ENCODE results near the gene ZSCAN2.
A peak's percentile ranks its signal among the peaks of the same experiment; 100 is the strongest.

Gene ZSCAN2

GRCh38 chr15:84656972-84657371 lies 56.2 kb downstream of the ZSCAN2 start:
- Histone ChIP-seq H3K9me3 (ENCODE audit: control insufficient read depth, low read length) (no peaks in the 10 kb centered on the region), H2AFZ (no peak overlapping the region), H3K4me2 (ENCODE audit: low read length) (no peak overlapping the region), H3K9ac (no peak overlapping the region), H3K27me3 (ENCODE audit: control insufficient read depth, insufficient read depth, low read length) (no peaks in the 10 kb centered on the region), H3K4me1 (peaks cover 6% of the 10 kb centered on the region), H3K4me3 (ENCODE audit: low read depth, low read length) (no peak overlapping the region), H3K27ac (no peak overlapping the region), H3K79me2 (peaks cover 4% of the 10 kb centered on the region), H3K36me3 (ENCODE audit: control insufficient read depth, insufficient read depth, low read length) (no peaks in the 10 kb centered on the region)
- no peak for TF ChIP-seq CTCF (IDR thresholded peaks at IDR 0.05)

GRCh38 chr15:84657748-84658079 lies 56.9 kb downstream of the ZSCAN2 start:
- H3K4me3 ChIP-seq (ENCODE audit: low read depth, low read length), result peak overlapping the region; percentile 40
- H3K4me1 ChIP-seq, result peaks cover 6% of the 10 kb centered on the region
- no peaks in the 10 kb centered on the region for H3K9me3 ChIP-seq (ENCODE audit: control insufficient read depth, low read length)
- peak overlapping the region; percentile 89 for H2AFZ ChIP-seq
- no peak overlapping the region for H3K27ac ChIP-seq
- TF ChIP-seq CTCF (IDR thresholded peaks at IDR 0.05), result no peak
- H3K36me3 ChIP-seq (ENCODE audit: control insufficient read depth, insufficient read depth, low read length), result no peaks in the 10 kb centered on the region
- peaks cover 4% of the 10 kb centered on the region for H3K79me2 ChIP-seq
- H3K9ac ChIP-seq, result no peak overlapping the region
- H3K27me3 ChIP-seq (ENCODE audit: control insufficient read depth, insufficient read depth, low read length), result no peaks in the 10 kb centered on the region
- peak overlapping the region; percentile 78 for H3K4me2 ChIP-seq (ENCODE audit: low read length)

- Histone ChIP-seq H3K4me1 (peaks cover 4% of the 10 kb centered on the region), H3K36me3 (ENCODE audit: control insufficient read depth, insufficient read depth, low read length) (no peaks in the 10 kb centered on the region), H3K79me2 (peaks cover 4% of the 10 kb centered on the region), H3K27ac (no peak within 1 kb of the TSS), H3K9me3 (ENCODE audit: control insufficient read depth, low read length) (no peaks in the 10 kb centered on the region), H3K27me3 (ENCODE audit: control insufficient read depth, insufficient read depth, low read length) (no peaks in the 10 kb centered on the region), H3K4me3 (ENCODE audit: low read depth, low read length) (peak within 1 kb of the TSS; percentile 40), H3K9ac (no peak within 1 kb of the TSS), H2AFZ (peak within 1 kb of the TSS; percentile 89), H3K4me2 (ENCODE audit: low read length) (peak within 1 kb of the TSS; percentile 78)
- peak; percentile 46 for TF ChIP-seq CTCF (IDR thresholded peaks at IDR 0.05)
Observed at GRCh38 chr15:84658080-84658787, 57.4 kb downstream of the ZSCAN2 start, which contains the start of gene NMB. Gene NMB, minus strand, starts transcription at chr15:84658199. Its CDS starts 47 bp downstream, at chr15:84658152.

- Histone ChIP-seq H3K4me1 (no peaks in the 10 kb centered on the region), H3K4me2 (ENCODE audit: low read length) (peak overlapping the region; percentile 78), H3K27ac (no peak overlapping the region), H3K9ac (no peak overlapping the region), H3K36me3 (ENCODE audit: control insufficient read depth, insufficient read depth, low read length) (no peaks in the 10 kb centered on the region), H3K4me3 (ENCODE audit: low read depth, low read length) (peak overlapping the region; percentile 40), H3K79me2 (peaks cover under 1% of the 10 kb centered on the region), H2AFZ (no peak overlapping the region), H3K27me3 (ENCODE audit: control insufficient read depth, insufficient read depth, low read length) (no peaks in the 10 kb centered on the region), H3K9me3 (ENCODE audit: control insufficient read depth, low read length) (no peaks in the 10 kb centered on the region)
- no peak for TF ChIP-seq CTCF (IDR thresholded peaks at IDR 0.05)
Observed at GRCh38 chr15:84658788-84659411, 58.1 kb downstream of the ZSCAN2 start.

All from parathyroid adenoma (tissue), 2 donors.